Lower lobe of right lung (tissue), 2 donors: ENCODE data around the gene GPR156. TPM values are rescaled to one million over a fixed set of nuclear protein-coding genes. Genes with fewer than 3 reads are reported as not detected.

Experiments used
- ATAC-seq, 2 donors: fragments of 200-7000 bp; cut with Tn5 transposase; one replicate each; pipeline ENCODE4 v1.9.1; 2020 to 2022; ENCODE audit warnings: mild to moderate bottlenecking in 2 of 2, moderate library complexity in 2 of 2
- DNase-seq: peaks from one replicate; pipeline ENCODE4 v3.0.0-alpha.2; 2020
- H3K27ac ChIP-seq: fragments of 200-600 bp; one replicate; pipeline ENCODE4 v1.8.0; 2022
- H3K27me3 ChIP-seq: fragments of 200-600 bp; one replicate; pipeline ENCODE4 v1.8.0; 2022; ENCODE audit warnings: low read depth
- H3K36me3 ChIP-seq: fragments of 200-600 bp; one replicate; pipeline ENCODE4 v1.8.0; 2022; ENCODE audit warnings: mild to moderate bottlenecking
- H3K4me1 ChIP-seq: fragments of 200-600 bp; one replicate; pipeline ENCODE4 v1.8.0; 2022
- H3K4me3 ChIP-seq: fragments of 200-600 bp; one replicate; pipeline ENCODE4 v1.8.0; 2022; ENCODE audit warnings: mild to moderate bottlenecking
- H3K9me3 ChIP-seq: fragments of 200-600 bp; one replicate; pipeline ENCODE4 v1.8.0; 2022
- CTCF ChIP-seq: fragments of 200-600 bp; IDR thresholded peaks from one replicate; pipeline ENCODE4 v1.8.0; 2022; ENCODE audit warnings: antibody characterized with exemption, mild to moderate bottlenecking
- intact Hi-C: fragments of 100-400 bp; cut with DNase I; formaldehyde crosslinking; loops from one replicate; pipeline ENCODE4 v1.11.0; 2022
- total RNA-seq: library from RNA; stranded (reverse); fragmentation: NEBNext Ultra II Directional; extraction: Animal tissue kit (Norgen Biotek cat#: 25700); gene quantifications from one replicate; pipeline ENCODE4 v1.2.1, GENCODE V29; 2021
- donor health status: DM: no; HTN: yes; CAD: no; lungs with severe emphysema.

Gene GPR156
- total RNA-seq, 1 donor from 2014 or later, result 0.32 TPM

- Histone ChIP-seq H3K4me3 (no peak overlapping the region), H3K9me3 (no peaks in the 10 kb centered on the region), H3K27ac (no peak overlapping the region), H3K4me1 (no peaks in the 10 kb centered on the region), H3K36me3 (no peaks in the 10 kb centered on the region), H3K27me3 (no peaks in the 10 kb centered on the region)
- intact Hi-C loops, result no loop called here
- TF ChIP-seq CTCF, result no peak
- DNase-seq, result no peak
- no peak for ATAC-seq
Measured at GRCh38 chr3:120193554-120193953, 91.5 kb downstream of the GPR156 start.

DNA sequence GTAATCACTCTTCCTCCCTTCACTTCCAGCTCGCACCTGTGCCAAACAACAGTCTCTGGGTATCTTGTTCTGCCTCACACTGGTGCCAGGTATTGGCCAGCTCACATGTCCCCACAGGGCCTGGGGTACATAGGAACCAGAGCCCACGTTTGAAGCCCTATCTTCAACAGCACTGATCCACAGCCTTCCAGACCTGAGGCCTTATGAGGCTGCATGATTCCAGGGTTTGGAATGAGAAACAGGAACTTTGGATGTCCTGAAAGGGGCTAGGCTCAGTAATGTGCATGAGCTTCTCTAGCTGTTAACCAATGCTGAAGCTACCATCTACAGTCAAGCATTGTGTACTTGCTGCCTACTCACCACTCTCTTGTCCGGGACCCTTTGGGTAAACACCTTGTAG, 92.4 kb downstream of the GPR156 start:
- Histone ChIP-seq H3K27me3 (no peaks in the 10 kb centered on the region), H3K9me3 (no peaks in the 10 kb centered on the region), H3K36me3 (no peaks in the 10 kb centered on the region), H3K4me3 (no peak overlapping the region), H3K4me1 (no peaks in the 10 kb centered on the region), H3K27ac (no peak overlapping the region)
- no peak for TF ChIP-seq CTCF
- intact Hi-C loops, result no loop called here
- DNase-seq, result no peak
- no peak for ATAC-seq

DNA sequence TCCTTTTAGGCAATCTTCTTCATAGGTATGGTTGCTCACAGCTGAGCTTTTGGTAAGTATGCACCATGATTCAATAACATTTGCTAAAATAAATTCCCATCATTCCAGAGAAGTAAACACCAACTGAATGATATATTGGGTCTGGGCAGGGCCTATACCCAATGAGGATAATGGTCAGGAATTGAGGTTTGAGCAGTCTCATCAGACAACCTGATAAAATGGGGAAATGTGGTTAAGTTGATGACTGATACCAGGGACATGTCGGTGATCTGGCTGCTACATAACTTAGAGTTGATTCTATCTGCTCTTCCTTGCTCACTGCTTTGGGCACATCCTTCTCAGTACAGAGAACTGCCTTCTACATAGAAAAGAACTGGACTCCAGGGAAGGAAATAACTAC, 92.9 kb downstream of the GPR156 start:
- intact Hi-C loops, result no loop called here
- Histone ChIP-seq H3K27me3 (no peaks in the 10 kb centered on the region), H3K27ac (no peak overlapping the region), H3K4me1 (no peaks in the 10 kb centered on the region), H3K36me3 (no peaks in the 10 kb centered on the region), H3K9me3 (no peaks in the 10 kb centered on the region), H3K4me3 (no peak overlapping the region)
- DNase-seq, result no peak
- ATAC-seq, result no peak
- no peak for TF ChIP-seq CTCF

GRCh38 chr3:120182613-120183511, 102.2 kb downstream of the GPR156 start:
- ATAC-seq (peak; percentile 53 to 78), DNase-seq (no peak)
- Histone ChIP-seq H3K27me3 (no peaks in the 10 kb centered on the region), H3K4me3 (no peak overlapping the region), H3K27ac (no peak overlapping the region), H3K36me3 (no peaks in the 10 kb centered on the region), H3K9me3 (no peaks in the 10 kb centered on the region), H3K4me1 (peaks cover 1% of the 10 kb centered on the region)
- TF ChIP-seq CTCF, result peak; percentile 41
- intact Hi-C loops, result no loop called here

DNA sequence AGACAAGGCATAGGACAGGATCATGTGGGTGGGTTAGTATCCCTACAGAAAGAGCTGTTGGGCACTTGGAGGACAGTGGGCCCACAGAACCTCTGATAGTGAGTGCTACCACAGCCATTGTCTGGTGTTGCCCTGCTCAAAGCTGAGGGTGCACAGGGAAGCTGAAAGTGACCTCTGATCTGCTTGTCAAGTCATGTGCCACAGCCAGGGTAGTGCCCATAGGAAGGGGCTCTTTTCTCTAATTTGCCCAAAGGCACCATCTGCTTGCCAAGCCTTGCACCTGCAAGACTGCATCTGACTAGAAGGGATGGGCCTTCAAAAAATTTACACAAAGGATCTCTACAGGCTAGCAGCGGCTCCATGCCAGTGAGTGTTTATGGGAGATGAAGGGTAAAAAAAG, 103.4 kb downstream of the GPR156 start:
- intact Hi-C loops, result no loop called here
- no peak for DNase-seq

More for the DNA sequence above, 103.4 kb downstream of the GPR156 start:
- Histone ChIP-seq H3K9me3 (no peaks in the 10 kb centered on the region), H3K4me3 (no peak overlapping the region), H3K27ac (no peak overlapping the region), H3K27me3 (no peaks in the 10 kb centered on the region), H3K36me3 (no peaks in the 10 kb centered on the region), H3K4me1 (peaks cover 14% of the 10 kb centered on the region)
- no peak for ATAC-seq
- TF ChIP-seq CTCF, result no peak
